ENCODE data around the gene IGSF8.

GRCh38 chr1:160120797-160121196 is 22.4 kb upstream of the IGSF8 start:
- TF ChIP-seq POLR2AphosphoS5 (IDR thresholded peaks at IDR 0.05) (no peak), CTCF (IDR thresholded peaks at IDR 0.05; ENCODE audit: poor library complexity, severe bottlenecking) (no peak), EZH2 (IDR thresholded peaks at IDR 0.05; ENCODE audit: borderline replicate concordance, insufficient read depth, low read length, poor library complexity, severe bottlenecking) (no peak), TAF1 (IDR thresholded peaks at IDR 0.05; ENCODE audit: low read depth) (no peak), EP300 (conservative IDR thresholded peaks at IDR 0.05; ENCODE audit: poor library complexity, severe bottlenecking) (no peak), REST (IDR thresholded peaks at IDR 0.05; ENCODE audit: borderline replicate concordance) (no peak), RAD21 (conservative IDR thresholded peaks at IDR 0.05) (no peak), SMC3 (conservative IDR thresholded peaks at IDR 0.05; ENCODE audit: poor library complexity) (no peak)
